NCI-H446 (cell line): ENCODE measurements around the gene SNX11.

Experiments used
- DNase-seq, 2 experiments: peaks; one replicate each; lab custom pipeline; 2025; lab: John Stamatoyannopoulos, UW

SNX11 gene

GRCh38 chr17:48132385-48132784 is 24.8 kb downstream of the SNX11 start:
- DNase-seq: no peak

DNA sequence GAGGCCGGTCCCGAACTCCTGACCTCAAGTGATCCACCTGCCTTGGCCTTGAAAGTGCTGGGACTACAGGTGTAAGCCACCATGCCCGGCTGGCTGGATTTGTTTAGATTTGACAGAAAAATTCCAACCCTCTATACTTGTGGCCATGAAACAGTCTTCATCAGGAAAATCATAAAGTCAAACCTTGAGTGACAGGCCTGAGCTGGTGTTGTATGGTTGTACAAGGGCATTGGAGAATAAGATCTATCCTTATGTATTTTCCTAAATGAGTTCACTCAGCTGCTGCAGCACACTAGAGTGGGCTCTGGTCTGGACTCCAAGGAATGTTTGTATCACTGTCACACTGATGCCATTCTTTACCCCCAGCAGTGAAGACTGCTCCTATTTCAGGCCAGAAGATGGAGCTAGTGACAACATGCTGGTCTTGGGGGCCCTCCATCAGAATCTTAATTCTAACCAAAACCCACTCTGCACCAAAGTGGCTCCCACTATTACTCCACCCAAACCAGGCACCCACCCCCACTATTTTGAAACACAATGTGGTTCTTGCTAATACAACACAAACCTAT is 27.4 kb downstream of the SNX11 start:
- DNase-seq: no peak

DNA sequence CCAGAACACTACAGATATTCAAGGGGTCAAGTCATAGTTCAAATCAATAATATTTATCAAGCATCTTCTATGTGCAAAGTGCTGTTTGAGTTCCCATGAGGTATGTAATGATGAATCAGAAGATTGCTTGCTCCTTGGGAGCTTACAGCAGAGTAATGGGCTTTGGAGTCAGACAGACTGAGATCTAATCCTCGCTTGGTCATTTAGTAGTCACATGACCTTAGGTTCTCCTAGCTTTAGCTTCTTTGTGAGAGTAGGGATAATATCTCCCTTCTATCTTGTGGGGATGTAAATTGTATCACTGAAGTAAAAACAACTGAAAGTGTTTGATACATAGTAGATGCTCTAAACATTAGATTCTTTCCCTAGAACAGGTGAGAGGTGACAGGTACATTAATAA is 30.1 kb downstream of the SNX11 start:
- DNase-seq: no peak

GRCh38 chr17:48139944-48140343 is 32.4 kb downstream of the SNX11 start:
- no peak for DNase-seq

DNA sequence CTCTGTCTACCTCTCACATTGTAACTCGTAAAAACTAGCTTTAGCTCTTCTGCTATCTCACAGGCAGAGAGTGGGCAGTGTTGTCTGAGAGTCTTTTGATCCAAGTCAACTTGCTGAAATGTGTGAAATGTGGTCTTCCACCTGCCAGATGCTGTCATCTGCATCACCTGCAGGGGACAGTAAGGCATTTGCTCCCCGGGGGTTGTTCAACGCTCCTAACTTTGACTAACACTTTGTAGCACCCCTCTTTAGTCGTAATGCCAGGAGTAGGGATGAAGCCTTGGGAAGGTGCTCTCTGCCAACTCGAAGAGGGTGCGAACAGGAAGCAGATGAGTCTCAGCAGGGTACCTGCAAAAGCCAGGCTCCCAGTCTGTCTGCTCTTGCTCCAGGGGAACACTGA is 36.1 kb downstream of the SNX11 start:
- no peak for DNase-seq

DNA sequence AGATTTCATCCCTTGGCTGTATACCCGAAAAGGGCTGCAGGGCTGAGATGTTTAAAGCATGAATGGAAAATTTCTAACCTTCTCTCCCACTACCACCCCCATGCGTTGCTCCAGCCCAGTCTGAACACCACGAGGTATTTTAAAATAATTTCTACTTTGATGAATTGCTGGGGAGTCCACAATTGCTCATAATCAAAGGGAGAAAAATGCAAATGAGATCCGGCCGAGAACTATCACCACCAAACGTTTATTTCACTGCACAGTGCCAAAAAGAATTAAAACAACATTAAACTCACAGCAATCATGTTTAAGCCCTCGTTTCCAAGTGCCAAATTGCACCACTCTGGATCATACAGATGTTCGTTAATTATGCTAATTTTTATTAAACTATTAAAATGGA is 36.7 kb downstream of the SNX11 start:
- no peak for DNase-seq

DNA sequence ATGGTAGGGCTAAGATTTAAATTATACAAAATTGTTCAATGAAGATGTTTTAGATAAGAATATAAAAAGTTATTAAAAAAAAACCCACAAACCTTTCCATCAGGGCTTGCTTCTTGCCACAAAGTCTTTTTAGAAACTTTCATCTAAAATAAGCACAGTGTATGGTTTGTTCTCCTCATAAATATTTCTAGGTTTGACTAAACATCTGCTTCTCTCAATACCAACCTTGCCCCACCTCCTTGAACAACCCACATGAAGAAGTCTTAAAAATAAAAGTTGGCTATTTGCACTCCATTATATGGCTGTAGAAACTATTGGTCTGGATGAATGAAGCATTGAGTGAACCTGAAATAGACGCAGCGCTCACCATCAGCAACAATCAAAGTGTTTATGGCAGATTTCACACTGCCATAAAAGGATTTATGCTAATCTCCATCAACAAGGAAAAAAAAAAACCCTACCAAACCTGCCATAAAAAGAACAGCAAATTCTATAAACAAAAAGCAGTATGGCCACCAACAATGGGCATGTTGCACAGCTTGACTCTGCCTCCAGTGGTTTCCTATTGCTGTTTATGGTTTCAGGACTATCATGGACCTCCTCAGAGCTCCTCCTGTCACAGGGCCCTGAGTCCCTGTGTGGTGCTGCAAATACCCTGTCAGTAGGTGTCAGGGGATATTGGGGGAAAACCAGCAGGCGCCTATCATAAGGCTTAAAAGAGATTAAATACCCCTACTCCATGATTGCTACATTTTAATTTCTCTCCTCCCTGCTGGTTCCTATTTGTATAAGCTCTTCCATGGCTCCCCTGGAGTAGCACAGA is 37.6 kb downstream of the SNX11 start:
- DNase-seq: no peak

- DNase-seq: no peak
Measured at GRCh38 chr17:48148029-48148770, 40.6 kb downstream of the SNX11 start.

- DNase-seq: no peak
Measured at GRCh38 chr17:48148854-48149786, 41.6 kb downstream of the SNX11 start.

DNA sequence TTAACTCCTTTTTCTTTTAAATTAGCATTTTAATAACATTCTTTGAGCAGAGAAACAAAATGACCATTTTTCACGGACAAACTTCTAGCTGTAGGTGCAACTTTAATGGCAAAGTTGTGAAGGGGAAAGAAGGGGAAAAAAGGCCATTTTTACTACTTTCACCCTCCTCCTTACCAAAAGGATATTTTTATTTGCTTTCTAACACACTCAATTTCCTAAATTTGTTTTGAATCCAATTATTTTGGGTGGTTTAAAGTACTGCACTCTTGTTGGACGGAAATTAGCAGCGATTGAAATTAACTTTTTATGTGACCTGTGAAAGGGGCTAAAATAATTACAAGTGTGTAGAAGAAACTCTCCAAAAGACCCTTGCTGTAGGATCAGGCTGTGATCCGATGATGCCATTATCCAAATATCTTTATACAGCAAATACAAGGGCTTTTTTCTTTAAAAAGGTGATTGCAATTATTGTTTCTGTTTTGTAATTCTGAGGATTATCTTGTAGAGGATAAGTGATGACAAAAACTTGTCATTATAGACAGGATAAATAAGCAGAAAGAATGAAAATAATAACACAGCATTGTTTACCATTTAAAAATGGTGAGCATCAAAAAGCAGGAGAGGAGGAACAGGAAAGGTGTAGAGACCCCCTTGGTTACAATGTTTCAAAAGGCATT is 42.4 kb downstream of the SNX11 start:
- no peak for DNase-seq

GRCh38 chr17:48150597-48151001 is 43.0 kb downstream of the SNX11 start:
- no peak for DNase-seq

- DNase-seq: no peak
Measured at GRCh38 chr17:48151220-48151619, 43.7 kb downstream of the SNX11 start.

- no peak for DNase-seq
Measured at GRCh38 chr17:48152289-48152688, 44.7 kb downstream of the SNX11 start.

DNA sequence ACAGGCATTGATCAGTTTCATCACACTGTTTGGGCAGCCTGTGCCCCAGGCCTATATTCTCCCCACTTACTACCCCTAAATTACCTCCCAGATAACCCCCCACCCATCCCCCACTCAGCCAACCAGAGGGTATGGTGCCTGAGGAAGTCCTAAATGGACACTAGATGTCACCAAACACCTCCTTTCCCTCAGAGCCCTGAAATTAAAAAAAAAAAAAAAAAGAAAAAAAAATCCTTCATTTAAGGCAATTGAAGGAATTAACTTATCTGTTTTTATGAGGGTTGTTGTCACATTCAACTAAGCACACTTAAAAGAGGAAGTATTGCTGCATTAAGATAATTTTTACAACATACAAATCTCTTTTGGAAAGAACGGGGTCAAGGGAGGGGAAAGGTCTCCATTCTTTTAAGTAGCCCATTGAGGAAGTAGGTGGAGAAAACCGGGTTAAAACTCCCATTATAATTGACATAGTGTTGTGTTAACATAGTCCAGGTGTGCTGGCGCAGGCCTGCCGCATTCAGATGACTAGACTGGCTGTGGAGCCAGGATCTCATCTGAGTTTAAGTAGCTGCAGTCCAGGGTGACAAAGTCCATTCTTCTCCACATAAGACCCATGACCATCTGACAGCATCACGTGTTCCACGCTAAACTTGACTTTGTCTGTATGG is 46.3 kb downstream of the SNX11 start:
- DNase-seq: peak in 1 of 2 experiments; percentile 15

GRCh38 chr17:48155889-48156611 is 48.5 kb downstream of the SNX11 start:
- DNase-seq: no peak

DNA sequence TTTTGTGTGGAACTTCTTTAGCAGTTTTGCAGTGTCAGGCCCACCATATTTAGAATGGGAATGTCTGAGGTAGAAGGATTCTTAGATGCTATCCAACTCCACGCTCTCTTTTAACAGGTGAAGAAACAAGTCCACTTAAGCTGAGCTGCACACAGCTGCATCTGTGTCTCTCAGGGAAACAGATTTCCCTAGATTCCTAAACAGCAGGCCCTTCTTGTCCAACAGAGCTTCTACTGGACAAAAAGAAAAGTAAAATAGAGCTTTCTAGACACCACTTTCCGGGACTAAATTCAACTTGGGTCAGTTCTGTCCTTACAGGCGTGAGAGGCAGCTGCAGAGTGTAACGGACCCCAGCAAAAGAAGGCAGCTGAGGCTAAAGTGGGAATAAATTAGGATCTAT is 51.7 kb downstream of the SNX11 start:
- no peak for DNase-seq

- no peak for DNase-seq
Measured at GRCh38 chr17:48160177-48161081, 52.9 kb downstream of the SNX11 start.

GRCh38 chr17:48161127-48161905 is 53.8 kb downstream of the SNX11 start:
- DNase-seq: no peak
